ENCODE results near the gene BTBD16.

Gene BTBD16

DNA sequence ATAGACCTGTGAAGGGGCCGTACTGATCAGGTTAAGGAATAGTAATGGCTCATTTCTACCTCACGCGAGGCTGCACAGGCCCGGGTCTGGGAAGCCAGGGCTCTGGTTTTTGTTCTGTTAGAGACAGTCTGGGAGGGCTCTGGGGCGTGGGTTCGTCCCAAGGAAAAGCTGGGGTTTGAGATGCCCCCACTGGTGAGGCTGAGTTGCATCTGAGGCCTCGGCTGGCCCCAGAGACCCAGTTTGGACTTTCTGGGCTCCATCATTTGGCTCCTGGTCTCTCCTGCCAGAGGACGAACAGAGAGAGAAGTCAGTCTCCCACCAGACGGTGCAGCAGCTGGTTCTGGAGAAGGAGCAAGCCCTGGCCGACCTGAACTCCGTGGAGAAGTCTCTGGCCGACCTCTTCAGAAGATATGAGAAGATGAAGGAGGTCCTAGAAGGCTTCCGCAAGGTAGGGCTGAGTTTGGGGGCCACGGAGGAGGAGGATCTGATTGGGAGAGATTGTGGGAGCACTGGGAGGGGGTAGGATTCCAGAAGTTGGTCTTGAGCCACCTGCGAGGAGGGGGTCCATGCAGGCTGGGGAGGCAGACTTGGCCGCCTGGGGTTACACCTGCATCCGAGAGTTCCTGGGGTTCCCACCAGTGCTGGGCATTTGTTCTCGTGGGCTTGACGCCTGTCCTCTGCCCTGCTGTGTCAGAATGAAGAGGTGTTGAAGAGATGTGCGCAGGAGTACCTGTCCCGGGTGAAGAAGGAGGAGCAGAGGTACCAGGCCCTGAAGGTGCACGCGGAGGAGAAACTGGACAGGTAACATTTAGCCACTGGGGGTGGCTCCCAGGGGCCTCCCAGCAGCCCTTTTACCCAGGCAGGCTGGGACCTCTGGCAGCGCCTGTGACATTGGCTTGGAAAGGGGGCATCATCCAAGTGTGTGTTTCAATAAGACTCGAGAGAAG, 22.5 kb upstream of the BTBD16 start:
- no peak for DNase-seq (ENCODE audit: low spot score)

DNA sequence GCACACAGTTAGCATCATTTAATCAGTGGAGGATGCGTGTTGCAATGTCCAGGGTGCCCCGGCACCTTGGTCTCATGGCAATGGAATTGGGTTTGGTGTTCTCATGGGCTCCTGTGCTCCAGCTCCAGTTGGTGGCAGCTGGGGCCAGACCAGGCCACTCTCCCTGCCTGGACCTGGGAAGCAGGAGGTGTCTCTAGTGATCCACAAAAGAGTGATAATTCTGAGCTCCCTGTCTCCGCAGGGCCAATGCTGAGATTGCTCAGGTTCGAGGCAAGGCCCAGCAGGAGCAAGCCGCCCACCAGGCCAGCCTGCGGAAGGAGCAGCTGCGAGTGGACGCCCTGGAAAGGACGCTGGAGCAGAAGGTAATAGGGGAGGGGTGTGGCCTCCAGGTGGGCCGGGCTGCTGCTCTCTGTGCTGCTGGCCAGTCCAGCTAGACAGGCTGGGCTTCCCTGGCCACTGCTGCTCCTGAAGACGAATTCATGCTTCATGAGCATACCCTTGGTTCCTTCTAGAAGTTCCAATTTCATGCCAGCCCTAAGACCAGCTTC, 21.7 kb upstream of the BTBD16 start:
- no peak for DNase-seq (ENCODE audit: low spot score)

DNA sequence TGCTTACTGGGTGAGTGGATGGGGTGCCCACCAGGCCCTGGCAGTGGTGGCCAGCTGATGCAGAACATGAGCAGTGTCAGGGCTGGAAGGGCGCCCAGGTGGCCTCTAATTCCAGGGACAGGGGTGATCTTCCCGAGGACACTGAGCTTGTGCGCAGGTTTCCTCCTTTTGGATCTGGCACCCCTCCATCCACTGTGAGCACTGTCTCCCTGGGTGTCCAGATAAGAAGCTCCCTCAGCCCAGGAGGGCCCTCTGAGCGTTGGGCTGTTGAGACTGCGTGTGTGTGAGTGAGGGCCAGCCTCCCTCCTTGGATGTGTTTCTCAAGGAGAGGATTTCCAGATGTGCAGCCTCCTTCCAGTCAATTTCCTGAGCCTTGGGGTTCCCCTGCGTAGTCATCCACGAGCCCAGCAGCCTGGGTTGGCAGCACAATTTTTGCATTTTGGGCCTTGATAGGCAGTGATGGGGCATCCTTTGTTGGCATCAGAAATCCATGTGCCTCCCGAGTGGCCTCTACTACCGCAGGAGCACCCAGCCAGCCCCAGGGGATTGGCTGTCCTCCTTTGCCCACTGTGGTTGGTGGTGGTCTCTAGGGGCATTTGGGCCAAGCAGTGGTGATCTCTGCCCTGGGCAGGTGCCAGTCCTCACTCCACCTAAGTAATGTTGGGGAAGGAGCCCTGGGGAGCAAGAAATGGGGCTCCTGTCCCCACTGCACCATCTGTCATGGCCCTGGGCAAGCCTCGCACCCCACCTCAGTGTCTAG, 20.9 kb upstream of the BTBD16 start:
- no peak for DNase-seq (ENCODE audit: low spot score)

DNA sequence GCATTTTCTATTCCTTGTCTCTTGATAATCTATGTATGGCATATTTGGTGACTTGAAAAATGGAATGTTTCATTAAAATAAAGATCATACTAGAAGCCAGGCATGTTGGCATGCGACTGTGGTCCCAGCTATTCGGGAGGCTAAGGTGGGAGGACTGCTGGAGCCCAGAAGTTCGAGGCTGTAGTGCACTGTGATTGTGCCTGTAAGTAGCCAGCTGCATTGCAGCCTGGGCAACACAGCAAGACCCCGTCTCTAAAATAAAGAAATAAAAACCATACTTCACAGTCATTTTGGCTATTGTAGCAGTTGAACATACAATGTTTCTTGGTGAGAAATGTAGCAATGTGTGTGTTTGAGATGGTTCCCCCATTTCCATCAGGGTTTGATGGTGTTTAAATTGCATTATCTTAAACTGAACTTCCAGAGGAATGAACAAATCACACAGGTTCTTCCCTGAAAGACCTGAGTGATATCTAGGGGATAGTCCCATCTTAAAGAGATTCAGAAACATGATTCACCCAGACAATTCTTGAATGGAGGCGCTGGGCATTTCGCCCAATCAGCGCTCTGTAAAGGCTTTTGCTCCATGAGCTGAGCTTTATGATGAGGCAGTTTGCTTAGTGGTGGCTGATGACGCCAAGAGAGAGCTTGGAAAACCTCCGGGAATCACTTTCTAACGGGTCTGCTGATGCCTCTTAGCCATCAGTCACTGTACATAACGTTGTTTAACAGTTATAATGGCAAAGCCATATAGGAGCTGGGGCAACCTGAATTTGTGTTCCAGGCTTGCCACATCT, 19.4 kb upstream of the BTBD16 start:
- no peak for DNase-seq (ENCODE audit: low spot score)

DNA sequence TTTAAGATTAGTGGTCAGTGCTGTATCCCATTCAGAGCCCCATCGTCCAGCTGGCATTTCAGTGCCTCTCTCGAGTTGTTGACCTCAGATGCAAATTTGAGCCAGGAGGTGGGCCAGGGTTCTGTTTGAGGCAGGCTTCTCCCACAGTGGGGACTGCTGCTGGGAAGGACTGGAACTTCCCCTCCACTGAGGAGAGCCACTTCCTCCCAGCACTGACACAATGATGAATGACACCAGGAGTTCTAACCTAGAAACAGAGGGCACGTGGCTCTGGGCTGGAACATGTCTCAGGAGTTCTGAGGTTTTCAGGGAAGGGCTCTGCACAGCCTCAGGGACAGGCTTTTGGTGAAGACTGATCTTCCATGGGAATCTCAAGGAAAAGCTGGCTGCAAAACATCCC, 18.3 kb upstream of the BTBD16 start:
- DNase-seq (ENCODE audit: low spot score) = no peak

DNA sequence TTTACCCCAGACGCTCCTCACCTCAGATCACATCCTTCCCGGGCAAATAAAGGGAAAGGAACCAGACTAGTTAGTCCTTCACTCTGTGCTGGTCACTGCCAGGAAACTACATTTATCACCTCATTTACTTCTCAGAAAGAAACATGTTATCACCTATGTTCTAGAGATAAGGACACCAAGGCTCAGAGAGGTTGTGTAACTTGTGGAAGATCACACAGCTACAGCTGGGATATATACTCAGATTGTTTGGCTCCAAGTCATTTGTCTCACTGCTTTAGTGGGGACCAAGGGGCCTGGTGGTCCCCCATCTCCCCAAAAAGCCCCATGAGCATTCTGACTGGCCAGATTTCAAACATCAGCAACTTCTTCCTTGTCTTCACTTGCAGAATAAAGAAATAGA, 17.5 kb upstream of the BTBD16 start:
- DNase-seq (ENCODE audit: low spot score) = no peak

DNA sequence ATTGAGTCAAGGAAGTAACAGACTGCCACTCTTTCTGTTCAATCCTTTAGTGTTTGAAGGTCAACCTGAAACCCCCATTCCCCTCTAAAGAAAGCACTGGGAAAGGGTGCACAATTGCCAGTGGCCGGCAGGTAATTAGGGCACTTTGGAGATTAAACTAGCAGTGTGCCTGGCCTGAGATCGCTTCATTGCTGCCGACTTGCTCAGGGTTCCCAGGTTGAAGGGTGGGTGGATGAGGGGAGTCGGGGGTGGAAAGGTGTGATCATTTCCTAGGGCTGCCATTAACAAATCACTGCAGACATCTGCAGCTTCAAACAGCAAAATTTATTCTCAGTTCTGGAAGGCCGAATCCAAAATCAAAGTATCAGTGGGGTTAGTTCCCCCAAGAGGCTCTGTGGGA, 16.3 kb upstream of the BTBD16 start:
- DNase-seq (ENCODE audit: low spot score) = no peak

DNA sequence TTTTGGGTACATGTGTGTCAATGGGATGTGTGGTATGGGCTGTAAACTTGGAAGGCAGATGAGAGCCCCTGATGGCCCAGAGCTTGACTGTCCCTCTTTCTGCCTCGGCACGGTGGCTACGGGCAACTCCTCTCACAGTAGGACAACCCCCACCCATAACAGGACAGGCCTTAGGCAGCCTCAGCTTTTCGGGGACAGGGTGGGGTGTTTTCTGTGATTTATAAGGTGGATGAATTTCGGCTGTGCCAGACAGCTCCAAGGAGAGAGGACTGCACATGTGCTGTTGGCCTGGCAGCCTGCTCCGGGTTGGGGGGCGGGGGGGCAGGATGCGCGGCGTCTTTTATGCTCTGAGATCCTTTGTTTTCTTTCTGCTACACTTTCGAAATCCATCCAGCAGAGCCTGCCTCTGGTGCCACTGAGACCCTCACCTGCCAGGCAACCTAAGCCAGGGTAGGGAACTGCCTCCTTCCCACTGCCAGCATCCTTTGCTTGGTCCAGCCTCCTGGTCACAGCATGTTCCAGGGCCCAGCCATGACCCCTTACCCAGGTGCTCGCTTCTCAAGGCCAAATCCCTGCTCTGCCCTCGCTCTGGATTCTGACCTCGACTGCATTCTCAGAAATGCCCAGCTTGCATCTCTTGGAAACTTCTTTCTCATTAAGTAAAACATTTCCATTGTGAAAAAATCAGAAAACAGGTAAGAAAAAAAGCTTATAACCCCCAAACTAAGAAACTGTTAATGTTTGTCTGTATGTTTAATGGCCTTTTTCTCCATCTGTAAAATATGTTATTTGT, 15.4 kb upstream of the BTBD16 start:
- DNase-seq (ENCODE audit: low spot score) = no peak

DNA sequence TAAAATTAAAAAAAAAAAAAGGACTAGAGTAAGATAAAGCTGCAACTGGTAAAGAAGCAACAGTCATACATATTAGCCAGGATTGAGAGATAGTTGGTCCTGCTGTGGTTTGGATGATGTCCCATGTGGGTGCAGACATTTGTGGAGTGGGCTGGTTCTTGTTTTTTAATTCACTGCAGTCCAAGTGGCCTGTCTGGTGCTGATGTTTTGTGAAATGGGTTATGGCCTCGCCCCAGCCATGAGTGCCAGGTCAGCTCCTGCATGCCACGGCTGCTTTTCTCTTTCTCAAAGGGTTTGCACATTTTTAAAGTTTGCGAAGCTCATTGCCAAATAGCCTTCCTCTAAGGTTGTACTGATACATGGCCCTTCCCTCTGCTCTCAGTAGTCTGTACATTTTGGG, 14.1 kb upstream of the BTBD16 start:
- no peak for DNase-seq (ENCODE audit: low spot score)

DNA sequence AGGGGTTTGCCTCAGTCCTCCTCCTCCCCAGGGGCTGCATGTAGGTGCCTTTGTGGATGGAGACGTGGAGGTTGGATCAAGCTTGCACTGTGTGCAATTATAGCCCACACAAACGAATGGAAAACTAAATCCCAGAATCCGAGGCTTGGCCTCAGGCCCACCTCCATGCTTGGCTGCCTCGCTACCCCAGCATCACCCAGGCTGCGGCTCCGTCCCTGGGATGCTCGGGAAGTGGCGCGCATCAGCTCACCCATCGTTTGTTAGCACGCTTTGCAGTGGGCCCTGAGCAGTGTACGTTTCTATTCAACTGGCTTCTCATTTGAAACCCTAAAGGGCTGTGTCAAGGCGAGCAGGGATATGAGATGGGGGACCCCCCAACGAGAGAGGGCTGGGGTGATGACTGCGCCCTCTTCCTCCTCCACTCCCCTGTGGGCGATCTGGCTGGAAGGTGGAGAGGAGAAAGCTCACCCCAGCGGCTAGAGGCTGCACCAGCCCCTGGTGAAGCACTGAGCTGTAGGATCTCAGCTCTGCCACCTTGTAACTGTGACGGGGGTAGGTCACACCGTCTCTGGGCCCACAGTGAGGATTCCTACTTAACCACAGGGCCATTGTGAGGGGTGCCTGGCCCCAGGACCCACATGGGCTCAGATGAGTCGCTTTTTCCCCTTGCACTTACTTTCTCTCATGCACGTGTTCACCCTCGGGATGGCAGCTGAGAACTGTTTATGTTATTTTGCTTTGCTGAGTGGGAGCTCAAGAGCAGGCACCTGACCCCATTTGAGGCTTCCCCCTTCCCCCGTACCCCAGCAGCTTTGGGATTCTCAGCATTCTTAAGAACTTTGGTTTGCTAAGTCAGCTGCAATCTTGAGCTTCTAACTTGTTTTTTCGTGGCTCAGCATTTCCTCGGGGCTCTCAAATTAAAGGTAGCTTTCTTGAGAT, 12.7 kb upstream of the BTBD16 start:
- DNase-seq (ENCODE audit: low spot score) = no peak

DNA sequence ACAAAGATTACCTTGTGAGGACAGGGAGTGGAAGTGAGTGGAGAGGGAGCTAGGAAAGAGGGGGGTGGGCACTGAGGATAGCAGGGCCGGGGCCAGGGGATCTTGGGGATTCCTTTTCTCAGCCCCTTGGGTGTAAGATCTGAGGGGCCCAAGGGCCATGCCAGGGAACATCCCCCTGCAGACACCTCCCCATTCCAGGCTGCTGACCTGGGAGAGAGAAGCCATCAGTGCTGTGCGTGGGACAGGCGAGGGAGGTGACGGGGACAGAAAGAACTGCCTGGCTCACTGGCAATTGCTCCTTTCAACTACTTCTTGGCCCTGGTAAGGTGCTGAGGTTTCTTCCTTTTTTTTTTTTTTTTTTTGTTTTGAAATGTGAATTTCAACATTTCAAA, 12.0 kb upstream of the BTBD16 start:
- no peak for DNase-seq (ENCODE audit: low spot score)

DNA sequence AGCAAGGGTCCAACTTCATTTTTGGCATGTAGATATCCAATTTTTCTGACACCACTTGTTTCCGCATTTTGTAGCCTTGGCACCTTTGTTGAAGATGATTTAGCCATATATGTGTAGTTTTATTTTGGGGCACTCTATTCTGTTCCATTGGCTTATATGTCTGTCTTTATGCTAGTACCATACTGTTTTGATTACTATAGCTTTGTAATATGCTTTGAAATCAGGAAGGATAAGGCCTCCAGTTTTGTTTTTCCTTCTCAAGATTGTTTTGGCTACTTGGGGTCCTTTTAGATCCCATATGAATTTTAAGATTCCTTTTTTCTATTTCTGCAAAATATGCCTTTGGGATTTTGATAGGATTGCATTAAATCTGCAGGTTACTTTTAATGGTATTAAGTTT, 9.5 kb upstream of the BTBD16 start:
- DNase-seq (ENCODE audit: low spot score) = no peak

DNA sequence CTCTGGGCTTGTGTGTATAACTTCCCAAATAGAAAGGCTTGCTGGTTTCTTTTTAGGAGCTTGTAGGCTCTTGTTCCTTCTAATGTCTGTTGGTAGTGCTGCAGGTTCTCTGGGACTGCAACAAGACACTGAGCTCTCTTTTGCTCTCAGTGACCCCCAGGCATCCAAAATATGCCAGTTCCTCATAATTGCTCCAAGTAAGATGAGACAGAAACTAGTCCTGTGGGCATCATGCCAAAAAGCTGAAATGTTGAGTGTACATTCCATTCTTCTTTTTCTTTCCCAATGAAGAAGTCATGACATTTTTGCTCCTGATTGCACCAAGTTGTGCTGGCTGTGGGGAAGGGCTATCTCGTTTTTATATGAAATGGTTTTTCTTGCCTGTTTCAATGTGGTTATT, 7.1 kb upstream of the BTBD16 start:
- no peak for DNase-seq (ENCODE audit: low spot score)

DNA sequence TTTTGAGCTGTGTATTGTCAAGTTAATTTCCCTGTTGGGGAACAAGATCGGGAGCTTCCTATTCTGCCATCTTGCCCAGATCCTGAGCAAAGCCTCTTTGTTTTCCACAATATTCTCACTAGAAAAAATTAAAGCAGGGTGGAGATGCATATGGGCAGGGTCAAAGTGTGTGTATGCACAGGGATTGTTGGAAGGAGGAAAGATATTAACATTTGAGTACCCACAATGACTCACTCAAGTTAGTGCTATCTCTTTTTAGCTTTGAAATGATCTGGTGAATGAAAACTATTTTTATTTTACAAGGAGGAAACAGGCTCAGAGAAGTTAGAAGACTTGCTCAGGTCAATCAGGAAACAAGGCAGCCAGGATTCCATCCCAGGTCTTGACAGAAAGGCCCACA, 6.7 kb upstream of the BTBD16 start:
- no peak for DNase-seq (ENCODE audit: low spot score)

DNA sequence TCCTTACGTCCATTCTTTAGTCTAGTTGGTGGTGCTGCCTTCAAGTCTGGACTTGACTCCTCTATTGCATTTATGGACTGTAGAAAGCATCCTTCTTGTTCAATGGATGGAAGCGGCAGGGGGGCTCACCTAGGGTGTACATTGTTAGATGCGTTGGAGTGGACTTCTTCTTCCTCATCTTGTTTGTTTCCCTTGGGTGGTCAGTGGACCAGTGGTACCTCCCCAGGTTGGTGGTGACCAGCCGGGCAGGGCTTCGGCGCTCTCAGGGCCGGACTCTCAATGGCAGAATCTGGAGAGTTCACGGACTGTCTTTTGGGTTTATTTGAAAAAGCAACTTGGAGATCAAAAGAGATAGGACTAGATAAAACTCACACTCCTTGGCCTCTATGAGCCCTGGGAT, 6.2 kb upstream of the BTBD16 start:
- no peak for DNase-seq (ENCODE audit: low spot score)

DNA sequence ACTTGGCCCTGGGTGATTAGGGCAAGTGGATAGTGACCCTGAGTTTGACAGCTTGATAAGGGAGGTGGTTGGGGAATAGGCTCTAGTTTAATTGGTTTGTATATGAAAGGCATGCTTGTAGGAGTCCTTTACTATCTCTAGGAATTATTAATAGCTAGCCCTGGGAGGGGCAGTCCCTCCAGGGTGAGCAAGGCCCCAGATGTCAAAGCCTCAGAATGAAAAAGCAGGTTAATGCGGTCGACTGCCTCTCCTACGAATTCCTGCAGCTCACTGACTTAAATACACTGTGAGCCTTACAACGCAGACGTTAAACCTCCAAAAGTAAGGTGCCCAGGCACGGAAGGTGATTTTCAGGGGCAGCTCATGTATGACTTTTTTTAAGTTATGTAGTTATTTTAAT, 5.2 kb upstream of the BTBD16 start:
- DNase-seq (ENCODE audit: low spot score) = no peak

DNA sequence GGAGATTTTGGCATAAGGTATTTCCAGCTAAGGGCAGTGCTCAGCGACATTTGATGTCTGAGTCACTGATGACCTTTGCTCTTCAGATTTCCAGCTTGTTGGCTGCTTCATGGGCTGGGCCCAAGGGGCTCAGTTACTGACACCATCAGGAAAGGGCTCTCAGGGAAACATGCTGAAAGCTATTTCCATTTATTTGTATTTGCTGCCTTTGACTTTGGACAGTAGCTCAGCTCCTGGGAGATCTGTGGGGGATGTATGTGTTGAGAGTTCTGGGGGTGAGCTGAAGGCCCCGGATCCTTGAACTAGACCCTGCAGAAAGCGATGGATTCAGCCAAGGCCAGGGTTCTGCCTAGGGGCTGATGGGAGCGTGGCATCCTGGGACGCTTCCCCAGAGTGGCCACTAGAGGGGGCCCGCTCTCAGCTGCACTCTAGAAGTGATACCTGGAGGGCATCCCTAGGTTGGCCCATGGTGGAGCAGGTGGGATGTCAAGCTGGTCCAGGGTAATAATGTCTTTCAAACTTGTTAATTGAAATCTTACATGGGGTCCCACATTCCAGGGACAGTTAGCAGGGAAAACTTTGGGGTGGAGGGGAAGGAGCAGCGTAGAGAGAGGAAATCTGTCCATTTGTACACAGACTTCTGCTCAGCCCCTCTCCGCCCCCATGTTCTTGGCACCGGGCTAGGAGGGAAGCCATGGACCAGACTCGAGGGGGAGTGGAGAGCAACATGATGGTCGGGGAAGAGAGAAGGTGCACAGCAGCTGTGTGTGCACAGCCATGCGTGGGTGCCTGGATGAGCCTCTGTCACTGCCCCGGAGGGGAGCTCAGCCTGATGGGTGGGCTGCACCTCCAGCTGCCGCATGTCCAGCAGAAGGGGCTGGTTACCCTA, 3.0 kb upstream of the BTBD16 start:
- peak; percentile 52 for DNase-seq (ENCODE audit: low spot score)

DNA sequence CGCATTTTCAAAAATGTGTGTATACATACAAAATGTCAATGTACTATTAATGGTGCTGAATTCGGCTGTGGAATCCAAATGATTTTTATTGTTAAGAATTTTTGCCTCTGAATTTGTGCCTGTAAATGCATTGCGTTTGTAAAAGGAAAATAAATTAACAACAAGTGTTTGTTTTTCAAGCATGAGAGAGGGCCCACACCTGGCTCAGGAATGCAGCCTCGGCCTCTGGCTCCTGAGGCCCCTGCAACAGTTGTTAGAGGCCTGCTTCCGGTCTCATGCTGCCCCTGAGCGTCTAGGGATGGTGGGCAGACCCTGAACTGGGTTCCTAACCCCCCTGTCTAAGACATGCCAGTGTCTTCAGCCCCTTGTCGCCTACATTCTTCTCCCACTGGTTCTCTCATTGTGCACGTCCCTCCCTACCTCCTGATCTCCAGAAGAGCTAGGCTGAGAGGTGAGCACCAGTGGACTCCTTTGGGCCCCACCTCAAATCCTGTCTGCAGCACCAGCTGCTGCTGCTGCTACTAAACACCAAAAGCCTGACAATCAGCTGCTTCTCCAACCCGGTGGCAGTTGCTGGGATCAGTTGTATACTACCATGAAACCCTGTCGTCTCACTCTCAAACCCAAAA, 1.9 kb upstream of the BTBD16 start:
- no peak for DNase-seq (ENCODE audit: low spot score)
